Measurements from ENCODE around the gene SLC44A5. TPM values are rescaled to one million over a fixed set of nuclear protein-coding genes. Genes with fewer than 3 reads are reported as not detected.

Gene SLC44A5
- total RNA-seq, 4 donors from 2014 or later, result 0.19 to 12.8 (median 2.6) TPM

DNA sequence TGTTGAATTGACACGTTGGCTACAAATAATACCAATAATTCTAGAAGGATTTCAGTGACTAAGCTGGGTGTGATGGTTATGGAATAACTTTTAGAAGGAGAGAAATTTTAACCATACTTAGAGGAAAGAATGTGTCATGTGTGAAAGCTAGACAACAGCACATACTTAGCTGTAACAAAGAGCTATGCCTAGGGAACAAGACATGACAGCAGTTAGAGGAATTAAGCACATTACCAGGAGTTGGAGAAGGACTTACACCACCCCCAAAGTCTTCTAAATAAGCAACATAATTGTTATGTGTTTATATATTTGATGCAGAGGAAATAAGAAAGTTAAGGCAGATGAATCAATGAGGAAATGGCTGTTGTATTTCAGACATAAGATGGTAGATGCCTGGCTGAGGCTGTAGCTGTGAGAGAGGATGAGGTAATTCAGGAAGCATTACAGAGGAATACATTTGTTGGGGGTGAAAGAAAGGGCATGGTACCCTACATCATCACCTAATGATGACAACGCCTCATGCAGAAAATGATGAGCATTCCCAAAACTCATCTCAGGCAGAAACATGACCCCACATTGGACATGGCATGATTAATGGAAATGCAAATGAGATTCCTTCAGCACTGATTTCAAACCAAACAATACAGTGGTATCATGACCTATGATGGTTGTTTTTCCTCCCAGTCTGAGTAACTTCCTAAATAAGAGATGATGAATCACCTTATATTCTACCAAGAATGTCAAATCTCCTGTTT is 265.2 kb downstream of the SLC44A5 start:
- no peaks in the 10 kb centered on the region for H3K36me3 ChIP-seq
- TF ChIP-seq POLR2A (IDR thresholded peaks at IDR 0.05), result no peak
- TF ChIP-seq, protein P1, sequence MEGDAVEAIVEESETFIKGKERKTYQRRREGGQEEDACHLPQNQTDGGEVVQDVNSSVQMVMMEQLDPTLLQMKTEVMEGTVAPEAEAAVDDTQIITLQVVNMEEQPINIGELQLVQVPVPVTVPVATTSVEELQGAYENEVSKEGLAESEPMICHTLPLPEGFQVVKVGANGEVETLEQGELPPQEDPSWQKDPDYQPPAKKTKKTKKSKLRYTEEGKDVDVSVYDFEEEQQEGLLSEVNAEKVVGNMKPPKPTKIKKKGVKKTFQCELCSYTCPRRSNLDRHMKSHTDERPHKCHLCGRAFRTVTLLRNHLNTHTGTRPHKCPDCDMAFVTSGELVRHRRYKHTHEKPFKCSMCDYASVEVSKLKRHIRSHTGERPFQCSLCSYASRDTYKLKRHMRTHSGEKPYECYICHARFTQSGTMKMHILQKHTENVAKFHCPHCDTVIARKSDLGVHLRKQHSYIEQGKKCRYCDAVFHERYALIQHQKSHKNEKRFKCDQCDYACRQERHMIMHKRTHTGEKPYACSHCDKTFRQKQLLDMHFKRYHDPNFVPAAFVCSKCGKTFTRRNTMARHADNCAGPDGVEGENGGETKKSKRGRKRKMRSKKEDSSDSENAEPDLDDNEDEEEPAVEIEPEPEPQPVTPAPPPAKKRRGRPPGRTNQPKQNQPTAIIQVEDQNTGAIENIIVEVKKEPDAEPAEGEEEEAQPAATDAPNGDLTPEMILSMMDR (IDR thresholded peaks at IDR 0.05), result no peak
- H3K9me3 ChIP-seq, result no peaks in the 10 kb centered on the region
- no peak overlapping the region for H3K4me3 ChIP-seq
- WGBS, 2 donors, result 54 to 63% methylated on average over 2 of the region's 2 CpGs
- H3K27ac ChIP-seq, result no peak overlapping the region
- H3K4me1 ChIP-seq, result no peaks in the 10 kb centered on the region
- intact Hi-C loops (cut with DNase I), result no loop called here
- no peaks in the 10 kb centered on the region for H3K27me3 ChIP-seq
- DNase-seq, result no peak

DNA sequence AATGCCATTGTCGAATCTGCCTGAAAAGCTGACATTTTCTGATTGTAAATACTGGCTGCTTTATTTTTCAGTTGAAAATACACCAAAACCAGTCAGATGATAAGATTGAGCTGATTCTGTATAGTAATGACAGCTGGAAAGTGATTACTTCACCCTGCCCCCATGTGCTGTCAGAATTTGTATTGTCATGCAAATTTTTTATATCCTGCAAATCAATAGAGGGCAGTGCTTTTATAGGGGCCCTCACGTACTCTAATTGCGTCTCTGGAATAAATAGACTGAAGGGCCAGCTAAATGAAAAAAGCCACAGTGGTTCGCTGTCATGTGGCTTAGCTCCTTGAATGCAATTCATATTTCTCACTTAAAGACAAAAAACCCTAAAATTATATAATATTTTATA is 268.1 kb downstream of the SLC44A5 start:
- Histone ChIP-seq H3K27me3 (no peaks in the 10 kb centered on the region), H3K4me3 (no peak overlapping the region), H3K27ac (no peak overlapping the region), H3K9me3 (no peaks in the 10 kb centered on the region), H3K36me3 (no peaks in the 10 kb centered on the region), H3K4me1 (no peaks in the 10 kb centered on the region)
- intact Hi-C loops (cut with DNase I), result no loop called here
- DNase-seq, result no peak
- TF ChIP-seq, protein P1 (IDR thresholded peaks at IDR 0.05), result no peak
- TF ChIP-seq POLR2A (IDR thresholded peaks at IDR 0.05), result no peak
- 50 to 69% methylated on average over 4 of the region's 4 CpGs for WGBS, 2 donors

DNA sequence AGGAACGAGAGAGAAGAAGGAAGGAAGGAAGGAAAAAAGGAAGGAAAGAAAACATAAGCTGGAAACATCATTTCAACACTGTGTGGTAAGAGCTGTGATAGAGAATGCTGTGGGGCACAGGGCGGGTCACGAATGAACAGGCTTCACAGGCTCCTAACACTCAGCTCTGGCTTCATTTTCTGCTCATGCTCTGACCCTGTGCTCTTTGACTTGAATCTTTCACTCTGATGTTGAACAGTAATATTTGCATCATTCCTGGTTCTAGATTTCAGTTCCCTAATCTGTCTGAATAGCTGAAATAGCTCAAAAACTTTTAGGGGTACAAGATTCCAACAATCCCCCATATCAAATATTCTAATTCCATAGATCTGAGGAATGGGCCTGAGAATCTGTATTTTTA is 269.4 kb downstream of the SLC44A5 start:
- no peaks in the 10 kb centered on the region for H3K27me3 ChIP-seq
- no peaks in the 10 kb centered on the region for H3K9me3 ChIP-seq
- TF ChIP-seq POLR2A (IDR thresholded peaks at IDR 0.05), result no peak
- TF ChIP-seq, protein P1 (IDR thresholded peaks at IDR 0.05), result no peak
- H3K4me3 ChIP-seq, result no peak overlapping the region
- H3K36me3 ChIP-seq, result no peaks in the 10 kb centered on the region
- intact Hi-C loops (cut with DNase I), result no loop called here
- WGBS, 2 donors, result 60 to 78% methylated on average over 3 of the region's 3 CpGs
- no peaks in the 10 kb centered on the region for H3K4me1 ChIP-seq
- H3K27ac ChIP-seq, result no peak overlapping the region
- DNase-seq, result no peak

DNA sequence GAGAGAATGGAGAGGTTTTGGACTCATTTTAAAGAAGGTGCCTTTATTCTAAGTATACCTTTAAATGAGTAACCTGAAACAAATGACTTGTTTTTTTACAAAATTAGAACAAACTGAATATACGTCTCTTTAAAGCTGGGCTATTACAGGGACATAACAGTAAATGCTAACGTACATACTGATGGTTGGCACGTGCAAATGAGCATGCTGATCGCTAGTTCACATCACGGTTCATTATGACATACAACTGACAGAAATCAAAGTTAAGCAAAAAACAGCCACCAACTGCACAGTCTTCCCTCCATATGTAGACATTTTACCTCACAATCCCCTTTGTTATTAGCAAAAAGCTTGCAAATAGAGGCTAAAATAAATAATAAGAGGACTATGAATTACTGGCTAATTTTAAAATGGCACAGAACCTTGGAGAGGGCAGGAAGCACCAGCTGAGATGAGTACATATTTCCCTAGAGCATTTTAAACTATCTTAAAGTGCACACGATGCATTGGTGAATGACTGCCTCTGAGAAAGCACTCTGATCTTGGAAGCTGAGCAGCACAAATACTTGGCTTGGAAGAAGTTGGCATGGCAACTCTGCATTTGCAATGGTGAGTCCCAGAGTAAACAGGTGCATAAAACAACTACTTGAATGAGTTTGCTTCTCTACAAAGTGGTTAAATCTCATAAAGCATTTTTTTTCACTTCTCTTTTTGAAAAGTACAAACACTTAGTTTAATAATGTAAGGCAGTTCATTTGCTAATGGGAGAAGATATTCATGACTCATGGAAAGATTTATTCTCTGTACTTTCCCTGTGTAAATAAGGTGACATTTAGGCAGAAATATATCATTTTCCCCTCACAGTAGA is 272.1 kb downstream of the SLC44A5 start:
- no peak overlapping the region for H3K27ac ChIP-seq

More for the DNA sequence above, 272.1 kb downstream of the SLC44A5 start:
- H3K9me3 ChIP-seq, result no peaks in the 10 kb centered on the region
- DNase-seq, result no peak
- WGBS, 2 donors, result 59 to 77% methylated on average over 6 of the region's 6 CpGs
- H3K36me3 ChIP-seq, result no peaks in the 10 kb centered on the region
- H3K4me3 ChIP-seq, result no peak overlapping the region
- no peaks in the 10 kb centered on the region for H3K4me1 ChIP-seq
- TF ChIP-seq POLR2A (IDR thresholded peaks at IDR 0.05), result no peak
- TF ChIP-seq, protein P1 (IDR thresholded peaks at IDR 0.05), result no peak
- H3K27me3 ChIP-seq, result no peaks in the 10 kb centered on the region
- intact Hi-C loops (cut with DNase I), result no loop called here
